ENCODE data around the gene SPON1.

Gene SPON1

DNA sequence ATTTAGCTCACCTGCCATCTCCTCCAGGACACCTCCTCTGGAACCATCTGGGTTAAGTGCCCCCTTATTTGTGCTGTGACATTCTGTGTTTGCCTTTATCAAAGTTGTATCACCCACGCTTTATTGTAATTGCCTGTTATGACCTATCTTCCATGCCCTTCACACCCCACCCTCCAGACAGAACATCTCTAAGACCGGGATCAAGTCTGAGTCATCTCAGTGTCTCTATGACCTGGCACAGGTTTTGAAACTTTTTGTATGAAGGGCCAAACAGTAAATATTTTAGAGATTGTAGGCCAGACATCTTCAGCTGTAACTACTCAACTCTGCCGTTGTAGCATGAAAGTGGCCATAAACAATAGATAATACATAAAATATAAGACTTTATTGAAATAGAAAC is 161.8 kb downstream of the SPON1 start:
- H4K20me1 ChIP-seq (ENCODE audit: insufficient read depth, low read length) = no peaks in the 10 kb centered on the region
- no peaks in the 10 kb centered on the region for H3K9me2 ChIP-seq (ENCODE audit: low read depth, low read length)
- H3K4me3 ChIP-seq (ENCODE audit: low read depth, low read length, poor library complexity, severe bottlenecking) = no peak overlapping the region
- H3F3A ChIP-seq (ENCODE audit: insufficient read depth, low read length) = no peaks in the 10 kb centered on the region
- H3K4me1 ChIP-seq (ENCODE audit: insufficient read depth, low read length, severe bottlenecking) = no peaks in the 10 kb centered on the region
- H3K27ac ChIP-seq (ENCODE audit: low read depth, low read length, poor library complexity, severe bottlenecking) = no peak overlapping the region
- H3K9ac ChIP-seq (ENCODE audit: low read length) = no peak overlapping the region
- H3K79me2 ChIP-seq (ENCODE audit: insufficient read depth, low read length) = no peaks in the 10 kb centered on the region
- no peak overlapping the region for H2AFZ ChIP-seq (ENCODE audit: low read length)
- H3K9me3 ChIP-seq (ENCODE audit: low read length) = no peaks in the 10 kb centered on the region
- no peak overlapping the region for H3K4me2 ChIP-seq (ENCODE audit: low read length)
- no peak for TF ChIP-seq EZH2 (IDR thresholded peaks at IDR 0.05; ENCODE audit: borderline replicate concordance, low read length)
- TF ChIP-seq, protein P1, sequence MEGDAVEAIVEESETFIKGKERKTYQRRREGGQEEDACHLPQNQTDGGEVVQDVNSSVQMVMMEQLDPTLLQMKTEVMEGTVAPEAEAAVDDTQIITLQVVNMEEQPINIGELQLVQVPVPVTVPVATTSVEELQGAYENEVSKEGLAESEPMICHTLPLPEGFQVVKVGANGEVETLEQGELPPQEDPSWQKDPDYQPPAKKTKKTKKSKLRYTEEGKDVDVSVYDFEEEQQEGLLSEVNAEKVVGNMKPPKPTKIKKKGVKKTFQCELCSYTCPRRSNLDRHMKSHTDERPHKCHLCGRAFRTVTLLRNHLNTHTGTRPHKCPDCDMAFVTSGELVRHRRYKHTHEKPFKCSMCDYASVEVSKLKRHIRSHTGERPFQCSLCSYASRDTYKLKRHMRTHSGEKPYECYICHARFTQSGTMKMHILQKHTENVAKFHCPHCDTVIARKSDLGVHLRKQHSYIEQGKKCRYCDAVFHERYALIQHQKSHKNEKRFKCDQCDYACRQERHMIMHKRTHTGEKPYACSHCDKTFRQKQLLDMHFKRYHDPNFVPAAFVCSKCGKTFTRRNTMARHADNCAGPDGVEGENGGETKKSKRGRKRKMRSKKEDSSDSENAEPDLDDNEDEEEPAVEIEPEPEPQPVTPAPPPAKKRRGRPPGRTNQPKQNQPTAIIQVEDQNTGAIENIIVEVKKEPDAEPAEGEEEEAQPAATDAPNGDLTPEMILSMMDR (IDR thresholded peaks at IDR 0.05; ENCODE audit: low read length) = no peak
- no peaks in the 10 kb centered on the region for H3K36me3 ChIP-seq (ENCODE audit: insufficient read depth, low read length)
- H3K27me3 ChIP-seq (ENCODE audit: insufficient read depth, low read length) = no peaks in the 10 kb centered on the region

DNA sequence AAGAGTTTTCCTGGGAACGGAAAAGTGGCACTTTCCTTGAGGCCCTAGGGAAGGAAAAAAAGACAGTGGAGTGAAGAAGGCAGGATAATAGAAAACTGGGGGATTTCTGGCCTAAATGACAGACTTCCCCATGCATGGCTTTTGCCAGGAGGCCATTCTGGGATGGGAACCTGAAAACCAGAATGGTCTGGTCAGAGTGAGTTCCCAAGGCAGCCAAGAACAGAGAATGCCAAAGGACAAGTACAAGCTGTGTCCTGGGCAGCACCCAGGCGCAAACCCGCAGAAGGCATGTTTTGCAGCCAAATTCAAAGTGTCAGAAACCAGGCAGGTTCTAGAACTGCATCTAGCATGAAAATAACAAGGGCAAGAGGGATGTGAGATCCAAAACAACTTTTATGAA is 162.4 kb downstream of the SPON1 start:
- no peak for TF ChIP-seq EZH2 (IDR thresholded peaks at IDR 0.05; ENCODE audit: borderline replicate concordance, low read length)
- TF ChIP-seq, protein P1 (IDR thresholded peaks at IDR 0.05; ENCODE audit: low read length) = no peak
- no peak overlapping the region for H3K27ac ChIP-seq (ENCODE audit: low read depth, low read length, poor library complexity, severe bottlenecking)

DNA sequence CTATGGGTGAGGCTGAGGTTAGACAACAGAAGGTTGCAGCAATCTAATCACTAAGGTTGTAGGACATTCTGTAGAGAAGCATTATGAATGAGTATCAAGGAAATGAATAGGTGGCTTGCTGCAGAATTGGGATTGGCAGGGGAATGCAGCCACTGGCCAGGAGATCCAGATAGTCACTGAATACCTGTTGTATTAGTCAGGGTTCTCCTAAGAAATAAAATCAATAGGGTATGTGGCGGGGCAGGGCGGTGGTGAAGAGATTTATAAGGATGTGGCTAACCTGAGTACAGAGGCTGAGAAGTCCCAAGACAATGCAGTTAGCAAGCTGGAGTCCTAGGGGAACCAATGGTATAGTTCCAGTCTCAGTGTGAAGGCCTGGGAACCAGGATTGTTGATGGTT is 163.0 kb downstream of the SPON1 start:
- no peaks in the 10 kb centered on the region for H3K4me1 ChIP-seq (ENCODE audit: insufficient read depth, low read length, severe bottlenecking)
- H3F3A ChIP-seq (ENCODE audit: insufficient read depth, low read length) = no peaks in the 10 kb centered on the region
- H3K9me3 ChIP-seq (ENCODE audit: low read length) = no peaks in the 10 kb centered on the region
- no peaks in the 10 kb centered on the region for H3K36me3 ChIP-seq (ENCODE audit: insufficient read depth, low read length)
- H4K20me1 ChIP-seq (ENCODE audit: insufficient read depth, low read length) = no peaks in the 10 kb centered on the region
- no peaks in the 10 kb centered on the region for H3K79me2 ChIP-seq (ENCODE audit: insufficient read depth, low read length)
- no peak overlapping the region for H3K9ac ChIP-seq (ENCODE audit: low read length)
- H2AFZ ChIP-seq (ENCODE audit: low read length) = no peak overlapping the region
- no peak overlapping the region for H3K4me2 ChIP-seq (ENCODE audit: low read length)
- no peak overlapping the region for H3K27ac ChIP-seq (ENCODE audit: low read depth, low read length, poor library complexity, severe bottlenecking)
- no peaks in the 10 kb centered on the region for H3K27me3 ChIP-seq (ENCODE audit: insufficient read depth, low read length)
- no peak for TF ChIP-seq EZH2 (IDR thresholded peaks at IDR 0.05; ENCODE audit: borderline replicate concordance, low read length)
- TF ChIP-seq, protein P1 (IDR thresholded peaks at IDR 0.05; ENCODE audit: low read length) = no peak
- H3K4me3 ChIP-seq (ENCODE audit: low read depth, low read length, poor library complexity, severe bottlenecking) = no peak overlapping the region
- H3K9me2 ChIP-seq (ENCODE audit: low read depth, low read length) = no peaks in the 10 kb centered on the region

More for the DNA sequence above, 162.4 kb downstream of the SPON1 start:
- Histone ChIP-seq H3K4me1 (ENCODE audit: insufficient read depth, low read length, severe bottlenecking) (no peaks in the 10 kb centered on the region), H3K9me2 (ENCODE audit: low read depth, low read length) (no peaks in the 10 kb centered on the region), H3K9ac (ENCODE audit: low read length) (no peak overlapping the region), H4K20me1 (ENCODE audit: insufficient read depth, low read length) (no peaks in the 10 kb centered on the region), H3K36me3 (ENCODE audit: insufficient read depth, low read length) (no peaks in the 10 kb centered on the region), H3K4me3 (ENCODE audit: low read depth, low read length, poor library complexity, severe bottlenecking) (no peak overlapping the region), H3K79me2 (ENCODE audit: insufficient read depth, low read length) (no peaks in the 10 kb centered on the region), H3K9me3 (ENCODE audit: low read length) (no peaks in the 10 kb centered on the region), H2AFZ (ENCODE audit: low read length) (no peak overlapping the region), H3K27me3 (ENCODE audit: insufficient read depth, low read length) (no peaks in the 10 kb centered on the region), H3F3A (ENCODE audit: insufficient read depth, low read length) (no peaks in the 10 kb centered on the region), H3K4me2 (ENCODE audit: low read length) (no peak overlapping the region)

Data from OCI-LY1 (cell line).